Left kidney (tissue), 2 donors: ENCODE data around the gene DIPK1B. TPM values are rescaled to one million over a fixed set of nuclear protein-coding genes. Genes with fewer than 3 reads are reported as not detected.
"Not testable (repeated sequence)": the region's sequence is repeated elsewhere in the genome, so short reads cannot be mapped to it uniquely, and the experiment has no call there.

Experiments
- DNase-seq: peaks from one replicate; pipeline ENCODE4 v3.0.0-alpha.2; 2013
- polyA plus RNA-seq: library from polyadenylated mRNA; unstranded; fragments of 120-200 nt; gene quantifications from one replicate; pipeline ENCODE4 v1.2.1, GENCODE V29; 2013; ENCODE audit not compliant: insufficient read length

Gene DIPK1B
- polyA plus RNA-seq, 1 donor = 27.6 TPM

- no peak for DNase-seq
These were observed 41.1 kb downstream of the DIPK1B start for GRCh38 chr9:136753371-136754058.

DNA sequence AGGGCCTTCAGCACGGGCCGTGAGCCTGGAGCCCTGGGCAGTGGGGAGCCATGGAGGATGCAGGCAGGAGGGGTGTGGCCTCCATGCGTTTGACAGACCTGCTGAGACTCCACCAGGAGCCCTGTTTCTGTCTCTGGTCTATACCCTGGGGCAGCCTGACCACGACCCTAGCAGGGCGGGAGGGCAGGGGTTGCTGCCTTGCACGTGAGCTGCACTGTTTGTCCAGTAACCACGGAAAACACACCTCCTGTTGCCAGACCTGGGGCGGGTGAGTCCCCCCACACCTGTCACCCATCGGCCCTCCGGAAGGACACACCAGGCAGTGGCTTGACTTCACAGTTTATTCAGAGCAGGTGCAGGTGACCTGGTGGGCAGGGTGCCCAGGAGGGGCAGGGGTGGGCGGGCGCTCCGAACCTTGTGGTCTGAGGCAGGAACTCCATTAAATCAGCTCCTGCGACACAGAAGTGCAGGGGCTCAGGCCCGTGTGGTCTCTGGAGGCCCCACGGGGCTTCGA, 41.7 kb downstream of the DIPK1B start:
- DNase-seq = no peak

- no peak for DNase-seq
These were observed 42.4 kb downstream of the DIPK1B start for GRCh38 chr9:136754626-136755301.

DNA sequence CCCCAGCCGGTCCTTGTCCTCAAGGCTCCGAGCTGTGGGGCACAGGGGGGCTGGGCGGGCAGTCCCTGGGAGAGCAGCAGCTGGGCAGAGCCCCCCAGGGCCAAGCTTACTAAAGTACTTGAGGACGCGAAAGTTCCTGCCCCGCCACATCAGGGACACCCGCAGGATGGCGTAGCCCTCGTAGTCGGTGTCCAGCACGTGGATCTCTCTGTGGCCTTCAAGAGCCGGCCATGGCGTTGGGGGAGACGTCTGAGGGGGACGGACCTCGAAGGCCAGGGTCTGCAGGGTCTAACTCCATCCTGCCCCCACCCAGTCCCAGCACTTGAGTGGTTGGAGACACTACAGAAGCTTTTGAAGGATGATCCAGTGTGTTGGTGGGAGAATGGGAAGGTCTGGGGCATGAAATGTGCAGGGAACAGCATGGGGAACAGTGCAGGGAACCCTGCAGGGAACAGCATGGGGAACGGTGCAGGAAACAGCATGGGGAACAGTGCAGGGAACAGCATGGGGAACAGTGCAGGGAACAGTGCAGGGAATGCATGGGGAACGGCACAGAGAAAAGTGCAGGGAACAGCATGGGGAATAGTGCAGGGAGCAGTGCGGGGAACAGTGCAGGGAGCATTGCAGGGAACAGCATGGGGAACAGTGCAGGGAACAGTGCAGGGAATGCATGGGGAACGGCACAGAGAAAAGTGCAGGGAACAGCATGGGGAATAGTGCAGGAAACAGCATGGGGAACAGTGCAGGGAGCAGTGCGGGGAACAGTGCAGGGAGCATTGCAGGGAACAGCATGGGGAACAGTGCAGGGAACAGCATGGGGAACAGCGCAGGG, 43.1 kb downstream of the DIPK1B start:
- not testable (repeated sequence) for DNase-seq

DNA sequence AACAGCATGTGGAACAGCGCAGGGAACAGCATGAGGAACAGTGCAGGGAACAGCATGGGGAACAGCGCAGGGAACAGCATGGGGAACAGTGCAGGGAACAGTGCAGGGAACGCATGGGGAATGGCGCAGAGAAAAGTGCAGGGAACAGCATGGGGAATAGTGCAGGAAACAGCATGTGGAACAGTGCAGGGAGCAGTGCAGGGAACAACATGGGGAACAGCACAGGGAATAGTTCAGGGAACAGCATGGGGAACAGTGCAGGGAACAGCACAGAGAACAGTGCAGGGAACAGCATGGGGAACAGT, 43.7 kb downstream of the DIPK1B start:
- DNase-seq = no peak

GRCh38 chr9:136756836-136757235, 44.5 kb downstream of the DIPK1B start:
- DNase-seq = no peak

DNA sequence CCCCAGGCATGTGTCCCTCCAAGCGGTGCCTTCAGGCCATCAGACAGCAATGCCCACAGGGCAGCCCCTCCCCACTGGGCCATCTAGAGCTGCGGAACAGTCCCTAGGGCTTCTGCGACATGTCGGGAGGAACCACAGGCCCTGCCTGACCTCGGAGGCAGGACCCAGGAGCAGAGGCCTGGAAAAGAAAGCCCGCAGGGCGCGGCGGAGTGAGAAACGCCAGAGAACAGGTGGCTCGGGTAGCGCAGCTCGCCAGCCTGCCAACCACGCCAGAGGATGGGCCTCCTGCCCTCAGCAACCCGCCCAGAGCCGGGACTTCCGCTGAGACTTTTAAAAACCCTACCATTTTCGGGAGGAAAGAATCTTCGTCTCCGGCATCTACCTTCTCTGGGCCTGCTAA, 45.0 kb downstream of the DIPK1B start:
- no peak for DNase-seq

DNA sequence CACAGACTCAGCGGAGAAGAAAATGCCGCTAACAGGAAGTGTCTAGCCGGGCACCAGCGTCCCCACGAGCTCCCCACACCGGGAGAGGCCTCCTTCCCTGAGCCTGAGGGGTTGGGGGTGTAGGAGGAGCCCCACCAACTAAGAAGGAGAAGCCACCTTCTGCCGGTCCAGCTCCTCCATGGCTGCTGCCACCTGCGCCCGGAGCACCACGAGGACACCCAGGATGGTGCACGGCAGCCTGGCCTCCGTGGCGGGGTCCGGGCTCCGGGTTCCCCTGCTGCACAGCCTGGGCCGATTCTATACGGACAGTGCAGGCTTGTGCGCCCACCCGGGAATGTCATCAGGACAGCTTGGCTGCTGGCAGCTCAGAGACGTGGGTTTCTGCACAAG, 45.4 kb downstream of the DIPK1B start:
- no peak for DNase-seq

- no peak for DNase-seq
These were observed 46.6 kb downstream of the DIPK1B start for GRCh38 chr9:136759001-136759400.

DNA sequence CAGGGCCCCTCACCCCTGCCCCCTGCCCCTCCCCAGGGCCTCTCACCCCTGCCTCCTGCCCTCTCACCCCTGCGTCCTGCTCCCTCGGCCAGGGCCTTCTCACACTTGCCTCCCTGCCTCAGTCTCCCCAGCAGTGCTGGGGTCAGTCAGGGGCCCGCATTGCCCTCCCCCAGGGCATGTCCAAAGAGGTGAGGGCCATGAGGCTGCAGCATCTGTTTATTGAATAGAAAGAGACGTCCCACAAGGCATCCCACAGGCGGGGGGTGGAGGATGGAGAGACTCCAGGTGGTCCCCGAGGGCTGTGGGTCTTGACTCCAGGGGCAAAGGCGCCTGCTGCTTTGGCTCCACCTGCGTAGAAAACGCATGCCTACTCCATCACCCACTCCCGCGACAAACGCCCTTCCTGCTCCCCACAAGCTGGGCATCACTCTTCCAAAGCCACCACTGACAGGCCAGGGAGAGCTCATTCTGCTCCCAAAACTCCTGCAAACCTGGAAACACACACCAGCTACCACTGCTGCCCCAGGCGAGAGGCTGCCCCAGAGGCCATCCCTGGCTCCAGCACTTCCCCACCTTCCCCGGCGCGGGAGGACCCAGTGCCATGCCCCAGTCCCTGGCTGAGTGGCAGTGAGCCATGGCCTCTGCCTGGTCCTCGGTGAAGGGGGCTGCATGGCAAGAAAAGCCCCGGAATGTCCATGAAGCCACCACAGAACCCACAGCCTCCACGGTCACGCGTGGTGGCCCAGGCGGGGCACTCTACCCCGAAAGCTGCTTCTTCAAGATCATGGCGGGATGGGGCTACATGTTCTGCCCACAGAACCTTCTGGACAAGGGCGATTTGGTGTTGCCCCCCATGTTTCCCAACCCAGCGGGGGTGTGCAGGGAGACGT, 47.3 kb downstream of the DIPK1B start:
- no peak for DNase-seq

DNA sequence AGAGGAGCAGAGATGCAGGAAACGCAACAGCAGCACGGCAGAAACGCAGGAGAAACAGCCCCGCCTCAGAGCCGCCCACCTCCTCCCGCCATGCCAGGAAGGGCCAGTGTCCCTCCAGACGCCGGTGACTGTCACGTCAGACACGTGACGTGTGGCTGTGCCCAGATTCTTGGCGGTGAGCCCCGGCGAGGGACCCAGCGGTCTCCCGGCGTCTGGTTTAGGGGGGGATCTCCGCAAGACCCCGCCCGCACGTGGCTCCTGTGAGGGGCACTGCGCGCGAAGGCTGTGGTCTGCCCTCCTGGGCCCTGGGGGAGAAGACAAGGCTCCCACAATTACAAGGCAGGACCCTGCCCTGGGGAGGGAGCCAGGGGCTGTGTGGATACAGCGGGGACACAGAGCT, 48.1 kb downstream of the DIPK1B start:
- no peak for DNase-seq

GRCh38 chr9:136760834-136761544, 48.6 kb downstream of the DIPK1B start:
- not testable (repeated sequence) for DNase-seq

DNA sequence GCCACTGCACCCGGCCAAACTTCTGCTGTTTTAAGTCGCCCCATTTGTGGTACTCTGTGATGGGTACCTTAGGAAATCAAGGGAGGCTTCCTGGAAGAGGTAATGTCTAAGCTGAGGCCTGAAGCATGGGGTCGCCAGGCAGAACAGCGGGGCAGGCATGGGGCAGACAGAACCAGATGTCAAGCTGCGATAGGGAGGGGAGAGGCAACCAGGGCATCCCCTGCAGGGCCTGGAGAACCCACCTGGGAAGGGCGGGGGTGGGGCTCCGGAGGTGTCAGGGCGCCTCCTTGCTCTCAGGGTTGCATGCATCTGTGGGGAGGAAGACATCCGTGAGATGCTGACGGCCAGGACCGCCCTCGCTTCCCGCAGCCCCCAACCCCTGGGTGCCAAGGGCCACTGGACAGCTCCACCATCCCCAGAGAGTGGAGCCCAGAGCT, 49.2 kb downstream of the DIPK1B start:
- no peak for DNase-seq

GRCh38 chr9:136762221-136762691, 49.9 kb downstream of the DIPK1B start:
- DNase-seq = no peak

- DNase-seq = no peak
These were observed 50.7 kb downstream of the DIPK1B start for GRCh38 chr9:136762915-136763648.

- no peak for DNase-seq
These were observed 51.3 kb downstream of the DIPK1B start for GRCh38 chr9:136763649-136764035.

GRCh38 chr9:136764301-136764891, 52.0 kb downstream of the DIPK1B start, which contains the start of gene LCN15:
LCN15 (minus strand) TSS chr9:136764518; CDS start chr9:136764488, 30 bp downstream.
- no peak for DNase-seq

DNA sequence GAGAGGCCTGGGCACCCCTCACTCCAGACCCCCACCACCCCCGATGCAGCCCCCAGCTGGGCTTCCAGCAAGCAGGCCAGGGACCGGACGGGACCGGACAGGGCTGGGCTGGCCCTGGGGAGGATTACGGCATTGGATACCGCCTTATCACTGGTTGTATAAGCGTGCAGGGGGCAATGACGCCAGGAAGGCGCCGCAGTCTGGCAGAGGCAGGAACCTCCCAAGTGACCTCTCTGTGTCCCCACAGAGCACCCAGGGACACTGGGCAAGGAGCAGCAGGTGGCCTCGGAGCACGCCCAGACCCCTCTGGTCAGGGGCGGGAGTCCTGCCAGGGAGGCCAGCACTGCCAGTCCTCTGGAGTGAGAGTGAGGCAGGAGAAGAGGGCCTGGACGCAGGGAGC, 52.7 kb downstream of the DIPK1B start:
- DNase-seq = no peak

DNA sequence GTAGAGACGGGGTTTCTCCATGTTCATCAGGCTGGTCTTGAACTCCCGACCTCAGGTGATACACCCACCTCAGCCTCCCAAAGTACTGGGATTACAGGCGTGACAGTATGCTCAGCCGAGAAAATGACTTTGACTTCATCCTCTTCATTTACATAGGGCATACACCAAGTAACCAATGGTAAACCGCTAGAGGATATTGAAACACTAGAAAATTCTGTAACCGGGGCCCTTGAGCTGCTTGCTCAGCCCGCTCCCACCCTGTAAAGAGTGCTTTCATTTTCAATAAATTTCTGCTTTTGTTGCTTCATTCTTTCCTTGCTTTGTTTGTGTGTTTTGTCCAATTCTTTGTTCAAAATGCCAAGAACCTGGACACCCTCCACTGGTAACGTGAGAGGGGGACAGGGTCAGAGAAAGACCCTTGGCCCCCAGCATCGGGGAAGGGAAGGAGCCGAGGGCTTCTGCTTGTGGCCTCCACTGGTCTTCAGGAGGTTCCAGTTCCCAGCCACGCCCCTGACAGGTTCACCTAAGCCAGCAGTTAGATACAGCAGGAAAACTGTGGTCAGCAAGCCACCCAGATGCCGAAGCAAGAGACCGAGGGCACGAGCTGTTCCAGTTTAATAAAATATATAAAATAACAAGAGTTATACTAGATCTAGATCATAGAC, 53.5 kb downstream of the DIPK1B start:
- DNase-seq = not testable (repeated sequence)
